GM21723 (cell line): ENCODE results near the gene SEPTIN3.

Experiments used
- ATAC-seq: cut with Tn5 transposase; IDR thresholded peaks from one replicate; pipeline ENCODE4 v1.9.1; 2021; ENCODE audit warnings: mild to moderate bottlenecking, moderate library complexity; ENCODE audit not compliant: unreplicated experiment

Gene SEPTIN3

GRCh38 chr22:42013385-42013784 lies 44.1 kb downstream of the SEPTIN3 start:
- no peak for ATAC-seq

- no peak for ATAC-seq
Measured at GRCh38 chr22:42016111-42016510, 46.9 kb downstream of the SEPTIN3 start.

DNA sequence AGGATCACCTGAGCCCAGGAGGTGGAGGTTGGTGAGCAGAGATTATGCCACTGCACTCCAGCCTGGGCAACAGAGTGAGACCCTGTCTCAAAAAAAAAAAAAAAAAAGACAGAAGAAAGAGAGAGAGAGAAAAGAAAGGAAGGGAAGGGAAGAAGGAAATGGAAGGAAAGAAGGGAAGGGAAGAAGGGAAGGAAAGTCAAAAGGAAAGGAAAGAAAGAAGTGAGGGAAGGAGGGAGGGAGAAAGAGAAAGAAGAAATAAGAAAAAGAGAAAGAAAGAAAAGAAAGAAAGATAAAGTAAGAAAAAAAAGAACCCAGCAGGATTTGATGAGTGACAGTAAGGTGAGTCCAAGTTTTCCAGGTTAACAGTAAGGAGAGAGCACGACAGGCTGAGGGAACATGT lies 49.0 kb downstream of the SEPTIN3 start:
- no peak for ATAC-seq
